Stimulated activated CD8-positive, alpha-beta memory T cell treated with anti-CD3 and anti-CD28 coated beads, Interleukin-4, amount 100 ng/mL, for 4 hours (primary cell): ENCODE measurements around the gene RNF11.

Source experiments
- DNase-seq, 2 donors: peaks; one replicate each; pipeline ENCODE4 v3.0.0-alpha.2; 2020; ENCODE audit warnings: low read depth in 2 of 2, low spot score in 1 of 2

Gene RNF11

GRCh38 chr1:51294566-51295184, 58.6 kb downstream of the RNF11 start:
- DNase-seq: no peak

- DNase-seq: no peak
These were observed 59.9 kb downstream of the RNF11 start for GRCh38 chr1:51295926-51296325.

- DNase-seq: peak; percentile 21 to 41
These were observed 60.6 kb downstream of the RNF11 start for GRCh38 chr1:51296383-51297357.

GRCh38 chr1:51297401-51298321, 61.6 kb downstream of the RNF11 start:
- DNase-seq: no peak

GRCh38 chr1:51298322-51298705, 62.2 kb downstream of the RNF11 start:
- no peak for DNase-seq

- DNase-seq: no peak
These were observed 63.3 kb downstream of the RNF11 start for GRCh38 chr1:51299185-51299885.

- no peak for DNase-seq
These were observed 64.1 kb downstream of the RNF11 start for GRCh38 chr1:51299981-51300670.

- DNase-seq: no peak
These were observed 65.2 kb downstream of the RNF11 start for GRCh38 chr1:51301152-51301843.

- no peak for DNase-seq
These were observed 65.7 kb downstream of the RNF11 start for GRCh38 chr1:51301844-51302162.

- DNase-seq: no peak
These were observed 66.2 kb downstream of the RNF11 start for GRCh38 chr1:51302270-51302669.

- DNase-seq: no peak
These were observed 66.7 kb downstream of the RNF11 start for GRCh38 chr1:51302746-51303145.

GRCh38 chr1:51303315-51303714, 67.2 kb downstream of the RNF11 start:
- DNase-seq: no peak

GRCh38 chr1:51303751-51304251, 67.7 kb downstream of the RNF11 start:
- DNase-seq: no peak

GRCh38 chr1:51304360-51304759, 68.3 kb downstream of the RNF11 start:
- no peak for DNase-seq

- no peak for DNase-seq
These were observed 69.3 kb downstream of the RNF11 start for GRCh38 chr1:51305371-51305823.

- no peak for DNase-seq
These were observed 70.9 kb downstream of the RNF11 start for GRCh38 chr1:51306950-51307349.

- no peak for DNase-seq
These were observed 72.6 kb downstream of the RNF11 start for GRCh38 chr1:51308636-51309035.

GRCh38 chr1:51309291-51309690, 73.2 kb downstream of the RNF11 start:
- no peak for DNase-seq

GRCh38 chr1:51310871-51311613, 75.0 kb downstream of the RNF11 start:
- no peak for DNase-seq
